Smooth muscle cell (in vitro differentiated cells): ENCODE data around the gene DUSP15. TPM values are rescaled to one million over a fixed set of nuclear protein-coding genes. Genes with fewer than 3 reads are reported as not detected.

Experiments
- DNase-seq: peaks from one replicate; lab custom pipeline; 2025; ENCODE audit not compliant: unreplicated experiment; lab: John Stamatoyannopoulos, UW
- H2AFZ ChIP-seq: fragments of 200-600 bp; sonication (generic); 2 replicates; pipeline ENCODE4 v1.6.0; 2016; ENCODE audit warnings: antibody characterized with exemption, low read depth, mild to moderate bottlenecking
- H3F3A ChIP-seq: fragments of 200-600 bp; sonication (generic); 2 replicates; pipeline ENCODE4 v1.6.0; 2017; ENCODE audit warnings: antibody characterized with exemption, low read depth
- H3K27ac ChIP-seq: fragments of 200-600 bp; sonication (generic); 2 replicates; pipeline ENCODE4 v1.5.1; 2016; ENCODE audit warnings: low read depth, mild to moderate bottlenecking
- H3K27me3 ChIP-seq: fragments of 200-600 bp; sonication (generic); 2 replicates; pipeline ENCODE4 v1.6.1; 2016; ENCODE audit warnings: low read depth, mild to moderate bottlenecking
- H3K36me3 ChIP-seq: fragments of 200-600 bp; sonication (generic); 2 replicates; pipeline ENCODE4 v1.5.1; 2016; ENCODE audit warnings: low read depth
- H3K4me1 ChIP-seq: fragments of 200-600 bp; sonication (generic); 2 replicates; pipeline ENCODE4 v1.5.1; 2016; ENCODE audit warnings: low read depth
- H3K4me2 ChIP-seq: fragments of 200-600 bp; sonication (generic); 2 replicates; pipeline ENCODE4 v1.6.0; 2016; ENCODE audit warnings: mild to moderate bottlenecking
- H3K4me3 ChIP-seq: fragments of 200-600 bp; sonication (generic); 2 replicates; pipeline ENCODE4 v1.5.1; 2016; ENCODE audit warnings: mild to moderate bottlenecking
- H3K79me2 ChIP-seq: fragments of 200-600 bp; sonication (generic); 2 replicates; pipeline ENCODE4 v1.6.0; 2016; ENCODE audit warnings: low read depth, mild to moderate bottlenecking
- H3K9ac ChIP-seq: fragments of 200-600 bp; sonication (generic); 2 replicates; pipeline ENCODE4 v1.6.0; 2016; ENCODE audit warnings: low read depth
- H3K9me3 ChIP-seq: fragments of 200-600 bp; sonication (generic); replicated peaks from 2 replicates; pipeline ENCODE4 v1.5.1; 2016; ENCODE audit warnings: low read depth
- H4K20me1 ChIP-seq: fragments of 200-600 bp; sonication (generic); 2 replicates; pipeline ENCODE4 v1.6.0; 2016; ENCODE audit warnings: low read depth
- CTCF ChIP-seq: fragments of 200-600 bp; sonication (generic); IDR thresholded peaks from 2 replicates; pipeline ENCODE4 v1.5.1; 2017; ENCODE audit warnings: borderline replicate concordance, mild to moderate bottlenecking, antibody characterized with exemption; ENCODE audit not compliant: insufficient read depth, poor library complexity, severe bottlenecking
- WGBS: methylation state at CpG from one replicate; pipeline ENCODE4 v1.1.7; 2016; ENCODE audit warnings: low lambda C conversion rate; 5-methylcytosine and 5-hydroxymethylcytosine counted together
- polyA plus RNA-seq: library from polyadenylated mRNA; unstranded; fragments of >200 nt; fragmentation: Nextera tagmentation; extraction: Ambion mirVana; gene quantifications from 2 replicates; pipeline ENCODE4 v1.2.1, GENCODE V29; 2016
- total RNA-seq: library from RNA; depleted of rRNA; stranded (reverse); fragments of >200 nt; gene quantifications from 2 replicates; pipeline ENCODE4 v1.2.3, GENCODE V29; 2014

Gene DUSP15
- total and polyA plus RNA-seq, 2 experiments from 2014 or later: 6.2 to 10.2 TPM

- no peak overlapping the region for H3K9ac ChIP-seq
- no peak for DNase-seq
- H3K36me3 ChIP-seq: no peaks in the 10 kb centered on the region
- H2AFZ ChIP-seq: no peak overlapping the region
- no peaks in the 10 kb centered on the region for H3K4me1 ChIP-seq
- no peaks in the 10 kb centered on the region for H3F3A ChIP-seq
- no peaks in the 10 kb centered on the region for H3K9me3 ChIP-seq
- H3K27ac ChIP-seq: no peak overlapping the region
- H4K20me1 ChIP-seq: no peaks in the 10 kb centered on the region
- peaks cover 15% of the 10 kb centered on the region for H3K27me3 ChIP-seq
- peak overlapping the region; percentile 99 for H3K4me2 ChIP-seq
- WGBS: 92% methylated on average over 12 of the region's 12 CpGs
- H3K79me2 ChIP-seq: no peaks in the 10 kb centered on the region
- no peak for TF ChIP-seq CTCF
- H3K4me3 ChIP-seq: peak overlapping the region; percentile 87
Measured at GRCh38 chr20:31868853-31869672, 1.3 kb downstream of the DUSP15 start.

DNA sequence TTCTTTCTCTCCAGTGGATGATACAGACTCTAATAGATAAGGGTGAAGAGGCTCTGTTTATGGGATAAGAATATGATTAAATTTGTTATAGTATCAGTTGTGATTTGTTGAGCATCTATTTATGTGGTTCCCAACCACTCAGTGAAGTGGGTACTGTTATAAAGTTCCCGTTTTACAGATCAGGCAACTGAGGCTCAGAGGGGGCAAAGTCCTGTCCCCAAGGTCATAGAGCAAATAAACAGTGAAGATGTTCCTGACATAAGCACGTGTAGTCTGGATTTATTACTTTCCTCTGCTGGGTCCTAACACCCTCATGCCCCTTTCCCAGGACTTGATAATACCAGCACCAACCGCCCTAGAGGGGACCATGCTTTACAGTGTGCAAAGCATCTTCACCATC is 4.1 kb downstream of the DUSP15 start:
- Histone ChIP-seq H3K9me3 (no peaks in the 10 kb centered on the region), H3K27ac (no peak overlapping the region), H3K79me2 (no peaks in the 10 kb centered on the region), H3K4me1 (peaks cover 1% of the 10 kb centered on the region), H3K4me3 (no peak overlapping the region), H3K9ac (no peak overlapping the region), H4K20me1 (no peaks in the 10 kb centered on the region), H3K27me3 (peaks cover 15% of the 10 kb centered on the region), H3F3A (no peaks in the 10 kb centered on the region), H3K36me3 (no peaks in the 10 kb centered on the region), H3K4me2 (no peak overlapping the region), H2AFZ (no peak overlapping the region)
- no peak for DNase-seq
- 77% methylated on average over 3 of the region's 3 CpGs for WGBS
- no peak for TF ChIP-seq CTCF

- Histone ChIP-seq H3K27me3 (peaks cover 12% of the 10 kb centered on the region), H3K79me2 (no peaks in the 10 kb centered on the region)
- no peak for TF ChIP-seq CTCF
Measured at GRCh38 chr20:31864521-31865400, 5.6 kb downstream of the DUSP15 start.

More at GRCh38 chr20:31864521-31865400, 5.6 kb downstream of the DUSP15 start:
- DNase-seq: no peak
- WGBS: 84% methylated on average over 12 of the region's 12 CpGs
- Histone ChIP-seq H3K36me3 (no peaks in the 10 kb centered on the region), H3K9ac (no peak overlapping the region), H3K4me1 (peaks cover 12% of the 10 kb centered on the region), H3K9me3 (no peaks in the 10 kb centered on the region), H3K4me2 (no peak overlapping the region), H4K20me1 (no peaks in the 10 kb centered on the region), H3K27ac (no peak overlapping the region), H3F3A (no peaks in the 10 kb centered on the region), H2AFZ (no peak overlapping the region), H3K4me3 (no peak overlapping the region)
